SKM-1 treated with dmso at 0.1 percent for 144 hours (cell line): ENCODE measurements around the gene ATAD3A.
"Not testable (repeated sequence)": the region's sequence is repeated elsewhere in the genome, so short reads cannot be mapped to it uniquely, and the experiment has no call there.

Experiments
- DNase-seq: peaks from one replicate; lab custom pipeline; 2025; ENCODE audit not compliant: unreplicated experiment; lab: John Stamatoyannopoulos, UW

Gene ATAD3A

GRCh38 chr1:1511533-1512285 lies at the start of gene ATAD3A:
Gene ATAD3A, plus strand, starts transcription at chr1:1512162. Its CDS starts 107 bp downstream, at chr1:1512269.
- DNase-seq = peak; percentile 91

GRCh38 chr1:1462318-1462966 lies 49.5 kb upstream of the ATAD3A start:
- no peak for DNase-seq

GRCh38 chr1:1463312-1463711 lies 48.6 kb upstream of the ATAD3A start:
- DNase-seq = no peak

GRCh38 chr1:1468196-1468985 lies 43.6 kb upstream of the ATAD3A start:
- not testable (repeated sequence) for DNase-seq

- DNase-seq = peak; percentile 9
Observed at GRCh38 chr1:1470626-1471388, 41.2 kb upstream of the ATAD3A start.

GRCh38 chr1:1471389-1472052 lies 40.4 kb upstream of the ATAD3A start, which contains the start of gene ATAD3B:
Gene ATAD3B, plus strand, starts transcription at chr1:1471765. Its CDS starts 120 bp downstream, at chr1:1471885.
- DNase-seq = peak; percentile 86

- DNase-seq = not testable (repeated sequence)
Observed at GRCh38 chr1:1472053-1472876, 39.7 kb upstream of the ATAD3A start.

GRCh38 chr1:1476011-1476410 lies 36.0 kb upstream of the ATAD3A start:
- not testable (repeated sequence) for DNase-seq

- no peak for DNase-seq
Observed at GRCh38 chr1:1477206-1477605, 34.8 kb upstream of the ATAD3A start.

- no peak for DNase-seq
Observed at GRCh38 chr1:1479547-1480487, 32.1 kb upstream of the ATAD3A start.

- not testable (repeated sequence) for DNase-seq
Observed at GRCh38 chr1:1480488-1480867, 31.5 kb upstream of the ATAD3A start.

- not testable (repeated sequence) for DNase-seq
Observed at GRCh38 chr1:1481811-1482210, 30.2 kb upstream of the ATAD3A start.

- no peak for DNase-seq
Observed at GRCh38 chr1:1482856-1483255, 29.1 kb upstream of the ATAD3A start.

GRCh38 chr1:1483714-1484113 lies 28.2 kb upstream of the ATAD3A start:
- no peak for DNase-seq

- not testable (repeated sequence) for DNase-seq
Observed at GRCh38 chr1:1484976-1485750, 26.8 kb upstream of the ATAD3A start.

- DNase-seq = not testable (repeated sequence)
Observed at GRCh38 chr1:1485755-1486317, 26.1 kb upstream of the ATAD3A start.

GRCh38 chr1:1487701-1488100 lies 24.3 kb upstream of the ATAD3A start:
- no peak for DNase-seq
